GM19099 (cell line): Measurements from ENCODE around the gene HS2ST1.

ENCODE experiments used
- POLR2A ChIP-seq: IDR thresholded peaks from 3 replicates; pipeline ENCODE4 v1.6.1; 2011; ENCODE audit warnings: low read depth; ENCODE audit not compliant: insufficient read length; ENCODE audit errors: extremely low read depth

The HS2ST1 gene

GRCh38 chr1:87143413-87144135 lies 229.1 kb downstream of the HS2ST1 start:
- TF ChIP-seq POLR2A = no peak

GRCh38 chr1:87144316-87144895 lies 230.0 kb downstream of the HS2ST1 start:
- no peak for TF ChIP-seq POLR2A

- no peak for TF ChIP-seq POLR2A
These were observed 230.5 kb downstream of the HS2ST1 start for GRCh38 chr1:87144981-87145380.

GRCh38 chr1:87146538-87146937 lies 232.1 kb downstream of the HS2ST1 start:
- TF ChIP-seq POLR2A = no peak

GRCh38 chr1:87146986-87147385 lies 232.6 kb downstream of the HS2ST1 start:
- no peak for TF ChIP-seq POLR2A

GRCh38 chr1:87147851-87148250 lies 233.4 kb downstream of the HS2ST1 start:
- TF ChIP-seq POLR2A = no peak

GRCh38 chr1:87148661-87149060 lies 234.2 kb downstream of the HS2ST1 start:
- TF ChIP-seq POLR2A = no peak

GRCh38 chr1:87149241-87150041 lies 235.0 kb downstream of the HS2ST1 start:
- TF ChIP-seq POLR2A = no peak

- TF ChIP-seq POLR2A = no peak
These were observed 235.7 kb downstream of the HS2ST1 start for GRCh38 chr1:87150143-87150542.

GRCh38 chr1:87151500-87152421 lies 237.3 kb downstream of the HS2ST1 start:
- TF ChIP-seq POLR2A = no peak

- no peak for TF ChIP-seq POLR2A
These were observed 239.9 kb downstream of the HS2ST1 start for GRCh38 chr1:87154384-87154783.

- TF ChIP-seq POLR2A = no peak
These were observed 240.7 kb downstream of the HS2ST1 start for GRCh38 chr1:87155170-87155569.

- no peak for TF ChIP-seq POLR2A
These were observed 241.2 kb downstream of the HS2ST1 start for GRCh38 chr1:87155648-87156047.

GRCh38 chr1:87156124-87156523 lies 241.7 kb downstream of the HS2ST1 start:
- no peak for TF ChIP-seq POLR2A
